ENCODE data around the gene PPP1R37.
"Not testable (repeated sequence)": the region's sequence is repeated elsewhere in the genome, so short reads cannot be mapped to it uniquely, and the experiment has no call there.

PPP1R37 gene

DNA sequence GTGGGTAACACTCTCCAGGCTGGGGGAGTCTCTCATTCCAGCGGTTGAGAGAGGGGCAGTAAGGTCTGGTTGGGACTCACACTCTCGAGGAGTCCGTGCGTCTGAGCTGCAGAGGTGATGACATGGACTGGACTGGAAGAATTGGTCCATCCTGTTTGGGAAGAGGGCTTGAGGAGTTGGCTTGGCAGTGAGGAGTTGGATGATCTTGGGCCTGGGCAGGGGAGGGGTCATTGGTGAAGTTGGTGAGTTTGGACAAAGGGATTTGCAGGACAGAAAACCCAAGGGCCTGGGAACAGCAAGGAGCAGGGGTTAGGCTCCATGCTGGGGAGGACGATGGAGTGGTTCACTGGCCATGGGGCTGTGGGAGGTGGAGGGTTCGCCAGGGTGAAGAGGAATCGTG, 3.7 kb downstream of the PPP1R37 start:
- no peak for DNase-seq

DNA sequence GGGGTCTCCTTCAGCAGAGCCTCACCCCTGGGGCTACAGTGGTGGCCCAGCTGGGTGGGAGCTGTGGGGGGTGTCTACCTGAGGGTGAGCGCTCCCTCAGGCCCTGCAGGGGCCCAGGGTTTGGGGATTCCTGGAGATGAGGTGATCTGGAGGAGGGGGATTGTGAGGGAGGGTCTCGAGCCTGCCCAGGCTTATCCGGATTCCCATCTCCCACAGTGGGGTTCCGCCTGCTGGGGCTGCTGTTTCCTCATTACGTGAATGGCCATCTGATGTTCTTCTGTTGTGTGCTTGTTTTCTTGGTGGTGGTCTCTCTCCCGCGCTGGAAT, 4.4 kb downstream of the PPP1R37 start:
- no peak for DNase-seq

DNA sequence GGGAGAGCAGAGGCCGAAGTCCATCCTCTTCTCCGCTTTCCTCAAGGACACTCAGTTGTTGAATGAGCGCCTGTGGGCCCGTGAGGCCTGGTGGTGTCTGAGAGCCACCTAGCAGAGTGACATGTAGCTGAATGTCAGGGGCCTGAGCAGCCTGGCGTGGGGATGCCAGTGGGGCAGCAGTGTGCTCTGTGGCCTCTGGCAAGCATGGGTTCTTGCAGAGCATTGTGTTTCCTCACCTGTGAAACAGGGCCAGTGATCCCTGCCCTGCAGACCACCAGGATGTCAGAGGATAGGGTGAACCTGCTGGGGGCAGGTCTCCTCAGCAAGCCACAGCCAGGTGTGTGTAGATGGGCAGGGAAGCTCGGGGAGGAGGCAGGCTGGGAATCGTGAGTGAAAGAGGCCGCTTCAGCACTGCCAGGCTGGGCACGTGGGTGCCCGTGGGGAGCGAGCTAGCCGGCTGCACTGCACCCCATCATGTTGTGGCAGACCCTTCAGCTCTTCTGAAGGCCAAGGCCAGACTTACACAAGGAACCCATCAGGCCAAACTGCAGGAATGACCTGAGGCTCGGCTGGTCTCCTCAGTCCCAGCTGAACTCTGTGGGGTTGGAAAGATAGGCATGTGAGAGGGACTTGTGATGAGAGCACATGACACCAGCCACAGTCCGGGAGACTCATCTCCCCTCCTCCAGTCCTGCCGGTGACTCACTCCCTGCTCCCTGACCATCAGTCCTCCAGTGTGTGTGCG, 5.0 kb downstream of the PPP1R37 start:
- DNase-seq, result peak; percentile 54

DNA sequence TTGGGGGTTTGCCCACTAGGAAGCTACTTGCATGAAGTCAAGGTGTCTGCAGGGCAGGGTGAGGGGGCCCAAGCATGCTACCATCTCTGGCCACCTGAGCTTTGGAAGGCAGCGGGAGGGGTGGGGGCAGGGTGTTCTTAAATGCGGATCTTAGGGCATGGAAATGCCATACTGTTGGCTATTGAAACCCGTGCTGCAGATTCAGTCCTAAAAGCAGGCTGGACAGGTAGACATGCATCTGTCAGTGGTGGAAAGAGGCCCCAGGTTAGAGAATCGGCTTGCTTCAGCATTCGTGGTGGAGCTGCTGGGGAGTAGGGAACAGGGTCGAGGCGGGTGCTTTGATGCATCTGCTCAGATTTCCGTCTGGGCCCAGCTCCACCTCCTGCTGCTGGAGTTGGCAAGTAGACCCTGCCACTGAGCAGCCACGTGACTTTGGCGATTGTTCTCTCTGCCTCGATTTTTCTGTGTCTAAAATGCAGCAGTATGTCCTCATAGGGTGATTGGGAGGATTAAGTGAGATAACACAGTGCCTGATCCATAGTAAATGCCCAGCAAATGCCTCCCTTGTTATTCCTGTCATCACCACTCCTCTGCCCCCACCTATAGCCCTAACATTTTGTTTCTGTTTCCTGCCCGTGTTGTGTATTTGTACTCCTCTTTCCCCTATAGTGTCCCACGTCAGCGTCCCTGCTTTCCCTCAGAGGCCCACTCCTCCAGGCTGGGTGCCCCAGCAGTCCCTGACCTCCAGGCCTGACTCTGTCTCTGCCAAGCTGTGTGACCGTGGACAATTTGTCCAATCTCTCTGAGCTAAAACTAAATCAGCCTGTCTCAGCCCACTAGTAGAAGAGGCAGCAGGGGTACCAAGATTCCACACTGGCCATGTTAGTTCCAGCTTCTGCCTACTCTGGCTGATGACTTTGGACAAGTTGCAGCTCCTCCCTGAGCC, 5.8 kb downstream of the PPP1R37 start:
- DNase-seq, result no peak

DNA sequence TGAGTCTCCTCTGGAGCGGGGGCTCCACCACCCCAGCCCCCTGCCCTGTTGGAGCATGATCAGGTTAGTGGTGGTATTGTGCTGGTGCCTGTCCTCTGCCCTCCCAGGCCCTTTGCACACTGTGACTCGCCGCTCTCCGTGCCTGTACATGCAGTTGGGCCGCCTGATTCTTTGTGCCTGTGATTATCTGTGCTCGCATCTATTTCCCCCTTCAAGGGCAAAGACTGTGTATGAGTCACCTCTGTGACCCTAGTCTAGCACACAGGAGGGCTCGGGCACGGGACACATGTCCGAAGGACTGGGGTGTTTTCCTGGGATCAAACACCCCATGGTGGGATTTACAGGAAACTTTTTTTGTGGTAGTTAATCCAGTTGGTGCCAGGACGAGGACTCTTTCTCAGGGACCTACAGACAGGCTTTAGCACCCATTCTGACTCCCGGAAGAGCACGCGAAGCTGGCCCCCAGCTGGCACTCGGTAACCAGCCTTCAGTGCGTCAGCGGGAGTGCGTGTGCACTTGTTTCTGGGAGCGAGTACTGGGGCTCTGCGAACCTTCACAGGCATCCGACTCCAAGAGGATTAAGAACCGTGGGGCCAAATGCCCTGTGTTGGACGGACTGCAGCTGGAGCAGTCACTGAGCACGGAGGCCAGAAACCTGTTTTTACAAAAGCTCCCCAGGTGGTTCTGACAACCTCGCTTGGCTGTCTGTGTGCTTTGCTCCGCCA, 6.7 kb downstream of the PPP1R37 start:
- no peak for DNase-seq

DNA sequence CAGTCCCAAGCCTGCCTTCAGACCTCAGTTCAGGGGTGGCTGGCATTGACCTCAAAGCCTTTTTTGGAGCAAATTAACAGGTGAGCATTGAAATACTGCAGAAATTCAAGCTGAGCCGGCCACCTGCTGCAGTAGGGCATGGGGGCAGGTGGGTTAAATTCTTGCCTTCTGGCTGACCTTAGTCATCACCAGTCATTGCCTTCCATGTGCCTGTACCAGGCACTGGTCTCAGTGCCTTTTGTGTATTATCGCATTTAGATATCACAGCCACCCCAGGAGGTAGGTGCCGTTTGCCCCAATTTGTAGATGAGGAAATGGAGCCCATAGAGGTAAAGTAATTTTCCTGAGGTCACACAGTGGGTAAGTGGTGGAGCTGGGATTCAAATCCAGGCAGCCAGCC, 7.2 kb downstream of the PPP1R37 start:
- no peak for DNase-seq

DNA sequence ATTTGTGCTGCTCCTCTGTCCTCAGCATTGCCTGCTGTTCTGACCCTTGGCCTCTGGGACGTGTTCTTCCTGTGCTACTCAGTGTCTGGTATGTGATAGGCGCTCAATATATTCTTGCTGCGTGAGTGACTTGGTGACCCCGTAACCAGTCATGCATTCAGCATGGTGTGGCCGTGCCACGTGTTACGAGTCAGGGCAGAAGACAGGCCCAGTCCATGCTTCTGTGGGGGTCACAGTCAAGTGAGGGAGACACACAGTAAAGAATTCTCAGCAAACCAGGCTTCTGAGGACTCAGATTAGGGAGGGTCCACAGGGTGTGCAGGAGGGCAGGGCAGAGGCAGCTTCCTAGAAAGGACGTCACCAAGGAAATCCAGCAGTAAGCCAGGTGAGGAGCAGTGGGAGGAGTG, 7.9 kb downstream of the PPP1R37 start:
- no peak for DNase-seq

DNA sequence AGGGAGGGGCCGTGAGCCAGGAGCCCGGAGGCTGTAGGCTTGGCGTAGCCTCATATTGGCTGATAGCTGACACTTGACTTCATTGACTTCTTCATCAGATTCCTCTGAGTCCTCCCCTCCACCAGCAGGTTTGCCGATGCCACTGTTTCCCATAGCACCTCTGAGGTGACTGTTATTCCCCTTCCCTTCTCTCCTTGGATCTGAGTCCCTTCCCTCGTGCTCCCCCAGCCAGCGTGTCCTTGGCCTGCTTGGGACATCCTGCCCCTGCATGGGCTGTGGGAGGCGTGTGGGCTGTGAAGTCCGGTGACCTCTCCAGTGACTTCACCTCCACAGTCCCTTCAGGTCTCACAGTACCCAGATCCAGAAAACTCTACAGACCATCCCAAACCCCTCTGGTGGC, 8.8 kb downstream of the PPP1R37 start:
- no peak for DNase-seq

DNA sequence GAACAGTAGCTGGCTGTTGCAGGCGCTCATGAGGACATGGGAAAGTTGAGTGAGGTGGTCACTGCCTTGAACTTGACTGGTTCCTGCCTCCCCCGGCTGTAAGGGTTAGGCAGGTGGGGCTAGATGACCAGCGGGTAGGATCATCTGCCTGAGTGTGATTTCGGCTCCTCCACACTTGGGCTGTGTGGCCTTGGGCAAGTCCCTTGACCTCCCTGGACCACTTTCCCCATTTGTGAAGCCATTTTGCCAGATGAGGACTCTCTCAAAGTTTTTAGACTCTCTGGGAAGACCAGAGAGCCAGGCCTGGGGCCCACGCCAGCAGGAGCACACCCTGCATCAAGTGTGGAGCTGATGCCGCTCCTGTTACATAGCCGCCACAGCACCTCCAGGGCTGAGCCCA, 9.5 kb downstream of the PPP1R37 start:
- no peak for DNase-seq

DNA sequence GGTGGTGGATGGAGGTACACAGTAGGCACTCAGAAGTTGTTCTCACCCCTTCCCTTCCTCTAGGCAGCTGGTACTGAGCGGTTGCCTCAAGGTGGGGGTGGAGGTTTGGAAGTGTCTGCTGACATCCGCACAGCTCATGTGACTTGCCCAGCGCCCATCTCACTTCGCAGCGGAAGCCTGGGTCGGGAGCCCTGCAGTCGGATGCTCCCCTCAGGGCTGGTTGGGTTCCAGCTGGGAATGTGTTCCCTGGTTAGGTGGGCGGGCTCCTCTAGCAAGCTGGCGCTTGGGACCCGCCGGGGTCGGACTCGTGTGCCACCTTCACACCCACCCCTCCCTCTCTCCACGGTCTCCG, 10.2 kb downstream of the PPP1R37 start:
- DNase-seq, result no peak

DNA sequence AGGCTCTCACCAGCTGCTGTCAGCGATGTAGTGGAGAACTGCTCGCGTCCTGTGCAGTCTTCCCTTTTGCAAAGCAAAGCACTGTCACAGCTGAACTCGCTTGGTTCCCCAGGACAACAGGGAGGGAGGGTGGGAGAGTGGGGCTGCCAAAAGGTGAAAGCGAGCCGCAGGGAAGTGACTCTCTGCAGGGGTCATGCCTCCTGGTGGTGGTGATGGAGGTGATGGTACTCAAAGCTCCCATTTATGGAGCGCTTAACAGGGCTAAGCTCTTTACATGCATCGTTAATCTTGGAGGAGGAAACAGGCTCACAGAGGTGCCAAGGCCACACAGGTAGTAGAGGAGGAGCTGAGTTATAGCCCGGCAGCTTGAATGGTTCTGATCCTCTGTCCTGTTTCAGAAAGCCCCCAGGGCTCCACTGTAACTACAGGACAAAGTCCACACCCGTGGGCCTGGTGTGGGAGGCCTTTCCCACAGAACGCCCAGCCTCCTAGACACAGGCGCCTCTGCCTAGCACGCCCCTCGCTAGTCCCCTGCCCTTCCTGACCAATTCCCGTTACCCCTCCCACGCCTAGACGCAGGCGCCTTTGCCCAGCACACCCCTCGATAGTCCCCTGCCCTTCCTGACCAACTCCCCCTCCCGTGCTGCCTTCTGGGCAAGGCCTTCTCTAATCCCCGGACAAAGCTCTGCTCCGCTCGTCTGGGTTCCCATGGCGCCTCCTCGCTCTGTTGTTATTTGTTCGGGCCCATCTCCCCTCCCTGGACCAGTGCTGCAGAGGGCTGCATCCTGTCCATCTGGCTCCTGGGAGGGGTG, 10.7 kb downstream of the PPP1R37 start:
- DNase-seq, result no peak

DNA sequence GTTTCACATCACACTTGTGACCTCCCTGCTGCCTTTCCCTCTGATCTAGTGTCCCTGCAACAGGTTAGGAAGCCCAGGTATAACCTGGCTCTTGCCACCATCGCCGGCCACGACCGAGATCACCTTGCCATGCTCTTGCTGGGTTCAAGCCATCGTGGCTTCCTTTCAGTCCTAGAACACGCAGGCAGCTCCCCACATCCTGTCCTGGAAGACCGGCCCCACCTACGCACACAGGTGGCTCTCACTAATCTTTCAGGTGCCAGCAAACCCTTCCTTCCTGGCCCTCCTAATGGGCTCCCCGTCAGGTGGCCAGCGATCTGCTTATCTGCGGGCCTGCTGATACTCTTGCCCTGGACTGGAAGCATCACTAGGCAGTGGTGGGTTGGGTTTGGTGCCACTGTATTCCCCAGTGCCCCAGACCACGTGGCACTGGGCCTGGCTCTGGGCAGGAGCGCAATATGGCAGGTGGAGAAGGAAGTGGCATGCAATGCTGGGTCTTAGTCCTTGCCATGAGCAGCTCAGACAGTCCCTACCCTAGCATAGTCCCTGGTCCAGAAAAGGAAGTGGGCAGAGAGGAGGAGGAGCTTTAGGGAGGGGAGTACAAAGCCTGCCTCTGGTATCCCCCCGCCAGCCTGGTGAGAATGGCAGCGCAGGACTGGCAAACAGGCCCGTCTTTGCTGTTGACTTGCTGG, 11.8 kb downstream of the PPP1R37 start:
- DNase-seq, result no peak

DNA sequence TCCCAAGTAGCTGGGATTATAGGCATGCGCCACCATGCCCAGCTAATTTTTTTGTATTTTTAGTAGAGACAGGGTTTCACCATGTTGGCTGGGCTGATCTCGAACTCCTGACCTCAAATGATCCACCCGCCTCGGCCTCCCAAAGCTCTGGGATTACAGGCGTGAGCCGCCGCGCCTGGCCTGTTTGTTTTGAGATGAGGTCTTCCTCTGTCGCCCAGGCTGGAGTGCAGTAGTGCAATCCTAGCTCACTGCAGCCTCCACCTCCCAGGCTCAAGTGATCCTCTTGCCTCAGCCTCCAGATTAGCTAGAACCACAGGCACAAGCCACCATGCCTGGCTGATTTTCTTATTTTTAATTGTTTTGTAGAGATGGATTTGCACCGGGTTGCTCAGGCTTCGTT, 13.4 kb downstream of the PPP1R37 start:
- DNase-seq, result not testable (repeated sequence)

DNA sequence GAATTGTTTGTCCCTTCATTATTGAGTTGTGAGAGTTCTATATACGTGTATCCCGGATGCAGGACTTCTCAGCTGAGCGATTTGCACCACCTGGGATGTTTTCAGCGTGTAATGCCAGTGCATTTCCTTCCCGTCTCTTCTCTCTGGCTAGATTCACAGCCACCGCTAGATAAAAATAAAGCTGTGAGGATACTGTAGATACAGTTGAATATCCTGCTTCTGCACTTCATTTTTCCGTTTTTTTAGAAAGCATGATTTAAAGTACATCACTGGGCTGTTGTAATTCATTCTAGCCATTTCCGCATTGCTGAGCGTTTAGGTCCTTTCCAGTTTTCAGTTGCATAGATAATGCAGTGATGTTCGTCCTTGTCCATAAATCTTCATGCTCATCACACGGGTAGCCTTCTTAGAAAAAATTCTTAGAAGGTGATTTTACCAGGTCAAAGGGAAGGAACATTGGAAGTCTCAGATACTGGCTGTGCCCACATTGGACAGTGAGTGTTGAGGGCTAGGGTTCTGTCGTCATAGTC, 14.7 kb downstream of the PPP1R37 start:
- no peak for DNase-seq

DNA sequence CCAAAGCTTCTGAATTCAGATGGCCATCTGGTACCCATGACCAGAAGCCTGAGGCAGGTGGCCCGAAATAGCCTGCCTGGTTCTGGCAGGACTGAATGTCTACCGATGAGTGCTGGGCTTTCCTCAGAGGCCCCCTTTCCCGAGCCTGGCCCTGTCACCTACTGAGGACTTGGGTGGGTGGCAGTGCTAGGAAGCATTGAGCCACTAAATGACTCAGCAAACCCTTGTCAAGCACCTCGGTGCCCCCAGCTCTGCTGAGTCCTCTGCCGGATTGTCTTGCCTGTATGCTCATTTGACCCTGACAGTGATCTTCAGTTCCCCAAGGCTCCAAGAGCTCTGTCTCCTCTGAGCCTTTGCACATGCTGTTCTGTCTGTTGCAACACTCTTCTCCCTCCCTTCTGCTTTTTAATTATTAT, 17.9 kb downstream of the PPP1R37 start:
- DNase-seq, result no peak

DNA sequence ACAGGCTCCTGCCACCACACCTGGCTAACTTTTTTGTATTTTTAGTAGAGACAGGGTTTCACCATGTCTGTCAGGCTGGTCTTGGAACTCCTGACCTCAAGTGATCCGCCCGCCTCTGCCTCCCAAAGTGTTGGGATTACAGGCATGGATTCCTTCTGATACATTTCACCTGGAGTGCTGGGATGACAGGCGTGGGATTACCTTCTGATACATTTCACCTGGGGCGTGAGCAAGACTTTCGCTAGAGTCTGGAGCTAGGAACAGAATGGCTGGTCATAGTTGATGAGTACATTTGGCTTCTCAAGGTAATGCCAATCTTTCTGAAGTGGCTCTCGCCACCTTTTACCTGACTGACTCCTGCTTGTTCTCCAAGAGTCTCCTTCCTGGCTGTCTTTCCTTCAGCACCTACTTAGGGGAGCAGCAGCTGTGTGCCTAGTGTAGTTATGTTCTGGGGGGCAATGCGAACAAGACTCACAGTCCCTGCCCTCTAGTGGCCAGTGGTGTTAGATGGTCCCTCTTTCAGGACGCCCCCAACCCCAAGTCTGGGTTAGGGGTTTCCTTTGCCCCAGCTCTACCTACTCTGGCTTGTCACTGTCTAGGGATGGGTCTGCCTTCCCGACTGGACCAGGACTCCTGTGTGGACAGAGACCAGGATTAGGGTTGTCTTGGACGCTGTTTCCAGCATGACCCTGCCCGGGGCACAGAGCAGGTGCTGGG, 19.3 kb downstream of the PPP1R37 start:
- DNase-seq, result no peak

DNA sequence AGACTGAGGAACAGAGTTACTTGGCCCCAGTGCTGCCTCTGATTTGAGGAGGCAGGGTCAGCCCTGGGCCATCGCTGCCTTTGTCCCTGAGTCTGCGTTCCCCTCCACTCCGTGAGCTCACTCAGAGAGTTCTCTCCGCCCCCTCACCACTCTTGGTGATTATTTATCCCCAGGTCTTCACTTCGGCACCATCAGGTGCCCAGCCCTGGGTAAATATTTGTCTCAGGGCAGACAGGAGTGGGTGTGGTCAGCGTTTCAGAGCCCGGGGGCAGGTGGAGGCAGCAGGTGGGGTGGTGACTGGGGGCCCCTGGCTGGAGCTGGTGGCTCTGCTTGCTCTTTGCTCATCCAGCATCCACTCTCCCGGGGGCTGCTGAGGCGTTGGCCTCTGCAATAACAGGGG, 20.6 kb downstream of the PPP1R37 start:
- no peak for DNase-seq

DNA sequence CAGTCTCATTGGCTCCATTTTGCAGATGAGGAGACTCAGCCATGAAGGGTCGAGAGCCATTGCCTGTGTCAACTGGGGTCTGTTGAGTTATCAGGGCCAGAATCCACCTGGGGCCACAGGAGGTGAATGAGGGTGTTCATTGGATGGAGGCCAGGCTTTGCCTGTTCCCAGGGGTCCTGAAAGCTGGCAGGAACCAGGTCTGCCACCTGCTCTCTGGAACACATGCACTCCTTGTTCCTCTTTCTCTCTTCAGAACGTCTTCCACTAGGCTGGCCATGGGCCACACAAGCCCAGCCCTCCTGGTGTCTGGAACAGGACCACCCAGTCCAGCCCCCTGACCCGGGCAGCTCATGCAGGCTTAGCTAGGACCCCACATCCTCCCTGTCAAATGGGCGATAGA, 21.1 kb downstream of the PPP1R37 start:
- DNase-seq, result no peak

DNA sequence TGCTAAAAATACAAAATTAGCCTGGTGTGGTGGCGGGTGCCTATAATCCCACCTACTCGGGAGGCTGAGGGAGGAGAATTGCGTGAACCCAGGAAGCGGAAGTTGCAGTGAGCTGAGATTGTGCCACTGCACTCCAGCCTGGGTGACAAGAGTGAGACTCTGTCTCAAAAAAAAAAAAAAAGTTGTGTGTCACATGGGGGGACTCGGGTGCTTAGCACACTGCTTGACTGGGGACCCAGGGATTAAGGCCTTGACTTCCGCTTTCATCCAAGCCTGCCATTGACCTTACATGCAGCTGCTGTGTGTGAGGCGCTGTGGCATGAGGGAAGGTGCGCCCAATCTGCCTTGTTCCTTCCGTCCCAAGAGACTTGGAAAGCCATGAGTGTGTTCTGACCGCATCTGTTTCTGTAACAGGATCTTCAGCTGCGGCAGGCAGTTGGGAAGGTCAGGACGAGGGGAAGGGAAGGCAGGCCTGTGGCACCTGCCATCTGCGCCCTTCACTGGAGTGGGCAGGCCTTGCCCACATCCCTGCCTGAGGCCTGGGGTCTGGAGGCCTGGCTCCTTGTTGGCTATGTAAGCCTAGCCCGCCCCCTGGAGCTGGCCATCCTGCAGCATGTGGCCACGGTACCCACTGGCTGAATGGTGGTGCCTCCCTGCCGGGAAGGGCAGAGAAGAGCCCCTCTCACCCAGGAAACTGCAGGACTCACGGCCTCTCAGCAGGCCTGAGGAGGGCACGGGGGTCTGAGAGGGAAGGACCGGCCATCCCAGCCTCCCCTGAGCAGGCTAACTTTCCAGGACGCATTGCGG, 23.0 kb downstream of the PPP1R37 start:
- no peak for DNase-seq

DNA sequence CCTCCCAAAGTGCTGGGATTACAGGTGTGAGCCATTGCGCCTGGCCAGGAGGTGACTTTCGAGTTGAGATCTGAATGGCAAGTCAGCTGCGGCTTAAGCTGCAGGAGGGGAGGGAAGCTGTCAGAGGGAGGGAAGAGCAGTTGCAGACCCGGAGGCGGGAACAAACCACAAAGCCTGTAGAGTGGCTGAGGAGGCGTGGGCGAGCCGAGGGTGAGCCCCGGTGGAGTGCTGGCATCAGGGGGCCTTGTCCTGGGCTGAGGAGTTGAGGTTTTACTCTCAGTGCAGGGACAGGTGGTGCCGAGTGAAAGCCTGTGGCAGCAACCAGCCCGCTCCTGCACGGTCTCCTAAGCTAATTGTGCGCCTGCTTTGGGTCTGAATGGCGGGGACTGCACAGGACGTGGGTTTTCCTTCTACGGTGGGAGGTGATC, 24.2 kb downstream of the PPP1R37 start:
- DNase-seq, result no peak
